NCI-H526 (cell line): Measurements from ENCODE around the gene ZCCHC13.
"Not testable (repeated sequence)": the region's sequence is repeated elsewhere in the genome, so short reads cannot be mapped to it uniquely, and the experiment has no call there.

Experiments
- DNase-seq, 2 experiments: peaks; one replicate each; lab custom pipeline; 2025; lab: John Stamatoyannopoulos, UW

The ZCCHC13 gene

GRCh38 chrX:74304016-74304415 lies at the start of gene ZCCHC13:
Gene ZCCHC13 (plus strand): TSS chrX:74304180. CDS start chrX:74304267, 87 bp downstream.
- DNase-seq = no peak

- not testable (repeated sequence) for DNase-seq
Observed at GRCh38 chrX:74258111-74258510, 45.9 kb upstream of the ZCCHC13 start.

DNA sequence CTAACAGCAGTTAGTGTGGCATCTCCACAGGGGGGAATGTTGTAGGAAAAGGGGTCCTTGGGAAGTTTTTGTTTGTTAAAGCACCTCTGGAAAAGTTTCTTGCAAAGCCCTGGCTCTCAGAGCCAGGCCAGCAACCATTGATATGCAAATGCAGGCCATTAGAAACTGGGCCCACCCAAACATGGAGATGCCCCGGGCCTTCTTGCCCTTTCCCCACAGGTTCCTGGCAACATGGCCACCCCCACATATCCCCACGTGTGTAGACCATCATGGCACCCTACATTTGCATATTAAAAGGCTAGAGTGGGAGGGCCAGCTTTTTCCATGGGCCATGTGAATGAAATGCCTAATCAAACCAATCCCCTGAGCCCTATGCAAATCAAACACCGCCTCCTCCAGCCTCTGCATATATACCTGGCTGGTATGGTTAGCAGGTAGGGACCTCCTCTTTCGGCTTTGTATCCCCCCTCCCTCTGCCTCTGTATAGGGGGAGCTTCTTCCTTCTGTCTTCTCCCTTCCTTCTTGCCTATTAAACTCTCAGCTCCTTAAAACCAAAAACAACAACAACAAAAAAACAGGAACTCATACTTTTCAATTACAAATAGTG lies 44.0 kb upstream of the ZCCHC13 start:
- DNase-seq = no peak

- DNase-seq = no peak
Observed at GRCh38 chrX:74262452-74263209, 41.3 kb upstream of the ZCCHC13 start.

- DNase-seq = no peak
Observed at GRCh38 chrX:74270393-74270792, 33.6 kb upstream of the ZCCHC13 start.

- no peak for DNase-seq
Observed at GRCh38 chrX:74272230-74272629, 31.8 kb upstream of the ZCCHC13 start.

GRCh38 chrX:74274516-74274915 lies 29.5 kb upstream of the ZCCHC13 start:
- no peak for DNase-seq

DNA sequence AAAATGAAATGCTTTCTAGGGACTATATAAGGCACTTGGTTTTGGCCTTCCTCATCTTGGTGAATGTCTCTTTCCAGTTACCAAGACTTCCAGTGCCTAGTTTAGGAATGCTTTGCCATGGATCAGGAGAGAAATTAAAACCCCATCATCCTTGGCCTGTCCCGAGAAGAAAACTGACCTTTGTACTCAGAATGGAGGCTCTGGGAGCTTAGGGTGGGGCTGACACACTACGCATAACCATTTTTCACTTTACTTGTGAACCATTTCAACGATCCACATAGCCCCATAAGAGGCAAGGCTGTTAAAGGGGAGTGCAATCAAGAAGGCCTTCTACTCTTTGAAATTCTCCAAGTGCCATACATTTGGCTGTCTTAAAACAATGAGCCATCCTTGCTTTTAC lies 26.7 kb upstream of the ZCCHC13 start:
- DNase-seq = no peak

GRCh38 chrX:74277846-74278245 lies 26.1 kb upstream of the ZCCHC13 start:
- no peak for DNase-seq

GRCh38 chrX:74280759-74281158 lies 23.2 kb upstream of the ZCCHC13 start:
- DNase-seq = no peak

GRCh38 chrX:74284391-74284952 lies 19.5 kb upstream of the ZCCHC13 start:
- DNase-seq = no peak

- no peak for DNase-seq
Observed at GRCh38 chrX:74286950-74287740, 16.8 kb upstream of the ZCCHC13 start.

GRCh38 chrX:74291577-74291963 lies 12.4 kb upstream of the ZCCHC13 start:
- DNase-seq = peak; percentile 30 to 39

DNA sequence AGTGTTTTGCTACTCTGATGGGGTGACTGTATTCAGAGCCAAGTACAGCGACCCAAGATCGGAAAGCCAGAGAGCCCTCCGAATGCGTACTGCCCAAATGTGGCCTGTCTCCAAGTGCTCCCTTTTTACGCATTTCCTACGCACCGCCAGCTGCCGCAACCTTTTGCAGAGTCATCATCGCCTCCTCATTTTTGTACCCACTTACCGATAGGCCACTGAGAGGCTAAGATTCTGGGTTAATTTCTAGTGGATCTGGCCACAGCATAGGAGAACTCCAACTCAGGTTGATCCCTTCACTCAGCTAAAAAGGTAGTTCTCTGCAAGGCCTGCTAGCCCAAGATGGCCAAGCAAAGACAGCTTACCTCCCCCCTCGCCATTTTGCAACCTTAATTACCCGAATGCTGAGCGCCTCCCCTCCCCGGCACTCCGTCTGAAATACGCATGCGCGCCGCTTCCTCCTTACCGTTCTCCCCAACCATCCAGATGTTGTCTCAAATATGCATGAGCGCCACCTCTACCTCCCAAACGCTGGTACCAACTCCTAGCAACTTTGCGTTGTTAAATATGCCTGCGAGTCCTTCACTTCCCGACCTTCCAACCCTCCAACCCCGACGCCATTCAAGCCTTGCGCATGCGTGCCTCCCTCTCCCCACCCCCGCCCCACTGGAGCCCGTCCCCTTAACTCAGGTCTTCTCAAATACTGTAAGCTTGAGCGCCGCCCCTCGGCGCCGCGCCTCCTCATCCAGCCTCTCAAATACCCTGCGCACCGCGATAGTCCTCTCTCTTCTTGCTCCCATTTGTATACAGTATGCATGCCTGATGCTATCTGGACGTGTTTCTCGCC lies 11.8 kb upstream of the ZCCHC13 start:
- peak; percentile 92 to 93 for DNase-seq

DNA sequence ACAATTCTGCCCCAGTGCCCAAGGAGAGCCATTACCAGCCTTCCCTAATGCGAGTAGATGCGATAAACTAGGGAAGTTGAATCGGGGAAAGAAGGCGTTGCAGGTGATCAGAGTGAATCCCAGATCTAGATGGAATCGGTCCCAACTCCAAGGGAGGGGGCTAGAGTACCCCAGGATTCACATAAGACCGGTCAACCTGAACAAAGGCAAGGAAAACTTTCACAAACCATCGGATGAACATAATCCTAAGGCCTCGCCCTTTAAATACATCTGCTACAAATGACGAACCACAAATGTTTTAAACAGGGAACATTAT lies 11.2 kb upstream of the ZCCHC13 start:
- DNase-seq = no peak

- DNase-seq = peak; percentile 52 to 81
Observed at GRCh38 chrX:74293343-74293946, 10.5 kb upstream of the ZCCHC13 start.

- DNase-seq = no peak
Observed at GRCh38 chrX:74295101-74295500, 8.9 kb upstream of the ZCCHC13 start.

GRCh38 chrX:74297766-74298165 lies 6.2 kb upstream of the ZCCHC13 start:
- DNase-seq = no peak

DNA sequence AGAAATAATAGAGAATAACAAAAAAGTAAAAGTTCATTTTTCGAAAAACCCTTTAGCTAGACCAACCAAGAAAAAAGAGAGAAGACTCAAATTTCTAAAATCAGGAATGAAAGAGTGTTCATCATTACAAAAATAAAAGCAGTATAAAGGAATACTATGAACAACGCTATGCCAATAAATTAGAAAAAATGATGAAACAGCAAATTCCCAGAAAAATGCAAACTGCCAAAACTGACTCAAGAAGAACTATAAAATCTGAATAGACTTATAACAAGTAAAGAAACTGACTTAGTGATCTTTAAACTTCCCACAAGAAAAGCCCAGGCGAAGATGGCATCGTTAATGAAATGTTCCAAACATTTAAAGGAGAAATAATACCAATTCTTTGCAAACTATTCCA lies 3.1 kb upstream of the ZCCHC13 start:
- DNase-seq = no peak

GRCh38 chrX:74318672-74319071 lies 14.7 kb downstream of the ZCCHC13 start:
- no peak for DNase-seq

- not testable (repeated sequence) for DNase-seq
Observed at GRCh38 chrX:74319321-74319720, 15.3 kb downstream of the ZCCHC13 start.
